NCI-H446 treated with DMSO at 0.1 percent for 48 hours (cell line): ENCODE data around the gene CLDN4.

Experiments
- DNase-seq: peaks from one replicate; lab custom pipeline; 2025; lab: John Stamatoyannopoulos, UW

The CLDN4 gene

GRCh38 chr7:73872056-73872908, 41.5 kb downstream of the CLDN4 start:
- DNase-seq: no peak

DNA sequence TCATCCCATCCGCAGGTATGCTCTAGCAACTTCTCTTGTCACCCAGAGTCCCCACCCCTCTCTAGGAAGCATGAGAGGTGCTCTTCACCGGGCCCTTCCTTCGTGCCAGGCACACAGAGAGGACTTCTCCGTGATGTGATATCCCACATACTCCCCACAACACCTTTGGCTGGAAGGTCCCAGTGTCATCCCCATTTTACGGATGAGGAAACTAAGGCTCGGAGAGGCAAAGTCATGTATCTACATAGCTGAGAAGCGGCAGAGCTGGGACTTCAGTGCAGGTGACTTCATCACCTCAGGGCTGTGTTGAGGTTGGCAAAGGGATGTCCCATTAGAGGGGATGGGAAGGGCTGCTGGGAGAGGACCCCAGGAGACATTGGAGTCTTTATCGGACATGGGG, 45.6 kb downstream of the CLDN4 start:
- no peak for DNase-seq

- no peak for DNase-seq
Observed at GRCh38 chr7:73876973-73877372, 46.2 kb downstream of the CLDN4 start.

DNA sequence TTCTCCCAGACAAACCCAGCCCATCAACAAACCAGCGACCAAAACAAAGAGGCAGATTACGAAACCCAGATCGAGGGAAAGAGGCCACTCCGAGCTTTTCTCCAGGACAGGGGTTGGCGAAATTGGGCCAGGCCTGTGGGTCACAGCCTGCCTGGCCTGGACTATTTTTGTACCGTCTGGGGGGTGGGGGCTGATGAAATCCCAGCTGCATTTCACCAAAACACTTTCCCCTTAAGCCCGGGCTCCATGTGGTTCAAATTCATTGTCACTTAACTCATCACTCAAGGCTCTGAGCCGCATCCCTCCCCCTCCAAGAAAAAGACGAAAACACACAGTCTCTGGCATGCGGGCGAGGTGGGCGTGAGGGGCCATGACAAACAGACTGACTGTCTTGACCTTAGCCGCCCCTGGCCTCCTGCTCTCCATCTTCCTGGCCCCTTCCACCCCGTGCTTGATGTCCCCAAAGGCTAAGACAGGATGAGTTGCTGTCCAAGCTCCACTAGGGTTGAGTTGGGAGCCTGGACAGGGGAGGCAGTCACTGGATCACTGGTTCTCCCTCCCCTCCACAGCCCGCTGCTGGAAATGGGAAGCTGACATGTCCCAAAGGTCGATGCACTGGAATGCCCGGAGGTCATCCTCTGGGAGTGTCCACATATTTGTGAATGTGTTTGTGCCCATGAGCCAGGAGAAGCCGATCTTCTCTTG, 49.3 kb downstream of the CLDN4 start:
- no peak for DNase-seq

GRCh38 chr7:73880755-73881328, 50.0 kb downstream of the CLDN4 start:
- DNase-seq: no peak

- DNase-seq: no peak
Observed at GRCh38 chr7:73881352-73882046, 50.7 kb downstream of the CLDN4 start.

DNA sequence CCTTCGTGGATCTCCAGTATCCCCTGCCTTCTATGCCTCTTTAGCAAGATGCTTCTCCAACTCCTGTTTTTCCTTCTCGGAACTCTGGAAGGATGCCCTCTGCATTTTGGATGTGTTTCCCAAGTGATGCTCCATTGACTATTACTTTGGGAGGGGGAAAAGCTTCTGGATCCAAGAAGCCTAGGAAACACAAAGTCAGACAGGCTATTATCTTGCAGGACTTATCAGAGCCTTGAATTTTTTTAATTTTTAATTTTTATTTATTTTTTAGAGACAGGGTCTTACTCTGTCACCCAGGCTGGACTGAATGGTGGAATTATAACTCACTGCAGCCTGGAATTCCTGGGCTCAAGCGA, 51.2 kb downstream of the CLDN4 start:
- DNase-seq: no peak
